HEK293 (cell line): ENCODE results near the gene CNTN2.

ENCODE experiments used
- HOXA7 ChIP-seq: sonication (generic); formaldehyde crosslinking; IDR thresholded peaks from 2 replicates; pipeline ENCODE4 v1.8.1; 2022; ENCODE audit warnings: missing genetic modification reagents, borderline replicate concordance
- MZF1 ChIP-seq: fragments of 450-650 bp; formaldehyde crosslinking; IDR thresholded peaks from 2 replicates; pipeline ENCODE4 v1.5.1; 2017; ENCODE audit warnings: missing biosample characterization, missing genetic modification characterization, borderline replicate concordance
- YY1 ChIP-seq: fragments of 450-650 bp; formaldehyde crosslinking; IDR thresholded peaks from 2 replicates; pipeline ENCODE4 v1.5.1; 2018; ENCODE audit warnings: missing biosample characterization, missing genetic modification characterization
- ZBTB8A ChIP-seq: fragments of 450-650 bp; formaldehyde crosslinking; IDR thresholded peaks from 2 replicates; pipeline ENCODE4 v1.5.1; 2016; ENCODE audit warnings: missing biosample characterization, missing genetic modification characterization
- ZEB2 ChIP-seq: fragments of 450-650 bp; formaldehyde crosslinking; IDR thresholded peaks from 2 replicates; pipeline ENCODE4 v1.5.1; 2016; ENCODE audit warnings: missing biosample characterization, missing genetic modification characterization
- ZNF16 ChIP-seq: fragments of 450-650 bp; formaldehyde crosslinking; IDR thresholded peaks from 2 replicates; pipeline ENCODE4 v1.5.1; 2016; ENCODE audit warnings: low read depth, missing biosample characterization, missing genetic modification characterization
- TF ChIP-seq, protein P1 (sequence below): fragments of 450-650 bp; formaldehyde crosslinking; IDR thresholded peaks from 2 replicates; pipeline ENCODE4 v1.5.1; 2016; ENCODE audit warnings: missing biosample characterization, missing genetic modification characterization

DNA sequence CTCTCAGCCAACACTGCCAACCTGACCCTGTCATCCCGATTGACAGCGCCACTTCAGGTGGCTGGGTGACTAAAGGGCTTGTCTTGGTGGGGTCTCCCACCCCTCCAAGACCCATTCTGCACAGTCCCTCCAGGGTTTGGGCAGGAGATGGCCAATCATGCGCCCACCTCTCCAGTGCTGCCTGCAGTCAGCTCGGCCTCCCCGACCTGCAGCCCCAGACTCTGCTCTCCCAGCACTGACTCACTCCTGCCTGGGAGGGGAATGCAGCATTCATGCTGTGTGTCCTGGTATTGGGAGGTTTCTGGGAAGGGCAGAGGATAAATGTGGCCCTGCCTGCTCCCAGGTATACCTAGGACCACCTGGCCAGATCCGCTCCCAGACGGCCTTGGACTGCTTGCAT is 31.5 kb downstream of the CNTN2 start:
- TF ChIP-seq, protein P1, sequence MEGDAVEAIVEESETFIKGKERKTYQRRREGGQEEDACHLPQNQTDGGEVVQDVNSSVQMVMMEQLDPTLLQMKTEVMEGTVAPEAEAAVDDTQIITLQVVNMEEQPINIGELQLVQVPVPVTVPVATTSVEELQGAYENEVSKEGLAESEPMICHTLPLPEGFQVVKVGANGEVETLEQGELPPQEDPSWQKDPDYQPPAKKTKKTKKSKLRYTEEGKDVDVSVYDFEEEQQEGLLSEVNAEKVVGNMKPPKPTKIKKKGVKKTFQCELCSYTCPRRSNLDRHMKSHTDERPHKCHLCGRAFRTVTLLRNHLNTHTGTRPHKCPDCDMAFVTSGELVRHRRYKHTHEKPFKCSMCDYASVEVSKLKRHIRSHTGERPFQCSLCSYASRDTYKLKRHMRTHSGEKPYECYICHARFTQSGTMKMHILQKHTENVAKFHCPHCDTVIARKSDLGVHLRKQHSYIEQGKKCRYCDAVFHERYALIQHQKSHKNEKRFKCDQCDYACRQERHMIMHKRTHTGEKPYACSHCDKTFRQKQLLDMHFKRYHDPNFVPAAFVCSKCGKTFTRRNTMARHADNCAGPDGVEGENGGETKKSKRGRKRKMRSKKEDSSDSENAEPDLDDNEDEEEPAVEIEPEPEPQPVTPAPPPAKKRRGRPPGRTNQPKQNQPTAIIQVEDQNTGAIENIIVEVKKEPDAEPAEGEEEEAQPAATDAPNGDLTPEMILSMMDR: no peak
- TF ChIP-seq YY1: no peak
- TF ChIP-seq HOXA7: no peak
- no peak for TF ChIP-seq ZBTB8A
- TF ChIP-seq ZNF16 (tag by site-specific recombination): no peak
- TF ChIP-seq MZF1 (tag by site-specific recombination): no peak
- TF ChIP-seq ZEB2 (tag by site-specific recombination): no peak
